Measurements from ENCODE around the gene CYP19A1.

CYP19A1 gene

DNA sequence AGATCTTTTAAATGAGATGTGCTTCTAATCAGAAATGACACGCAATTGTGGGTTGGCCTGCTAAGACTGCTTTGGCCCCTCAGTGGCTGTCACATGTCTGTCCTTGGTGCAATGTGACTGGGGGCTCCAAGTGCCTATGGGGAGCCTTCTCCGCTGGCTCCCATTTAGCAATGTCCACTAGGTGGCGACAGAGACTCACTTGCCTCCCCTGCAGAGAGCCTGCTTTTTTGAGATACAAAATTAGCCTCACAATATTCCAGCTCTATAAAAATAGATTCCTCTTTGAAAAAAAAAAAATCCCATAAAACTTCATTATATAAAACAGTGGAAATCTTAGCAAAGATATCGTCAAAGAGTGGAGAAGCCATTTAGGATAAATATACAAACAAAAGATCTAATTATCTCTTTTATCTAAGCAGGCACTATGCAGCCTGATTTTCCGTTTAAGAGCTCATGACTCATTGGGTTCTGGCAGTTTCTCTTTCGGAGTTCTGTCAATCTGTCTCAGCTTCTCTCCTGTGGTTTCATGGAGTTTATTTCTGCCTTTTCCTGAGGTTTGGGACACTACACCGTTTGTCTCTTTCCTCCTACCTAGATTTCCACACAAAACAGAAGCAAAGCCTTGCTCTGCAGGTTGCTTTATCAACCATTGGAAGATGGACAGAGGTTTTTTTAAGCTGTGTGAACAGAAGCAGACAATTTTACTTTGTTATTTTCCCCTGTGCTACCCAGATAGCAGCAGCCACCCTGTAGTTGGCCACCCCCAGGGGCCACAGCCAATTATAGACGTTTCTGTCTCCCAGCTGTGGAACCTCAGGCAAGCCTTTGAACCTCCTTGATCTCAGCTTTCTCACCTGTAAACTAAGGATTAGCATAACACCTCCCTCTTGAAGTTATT lies 175.3 kb downstream of the CYP19A1 start:
- H3K4me3 ChIP-seq (ENCODE audit: low read depth, low read length), result peak overlapping the region; percentile 47

DNA sequence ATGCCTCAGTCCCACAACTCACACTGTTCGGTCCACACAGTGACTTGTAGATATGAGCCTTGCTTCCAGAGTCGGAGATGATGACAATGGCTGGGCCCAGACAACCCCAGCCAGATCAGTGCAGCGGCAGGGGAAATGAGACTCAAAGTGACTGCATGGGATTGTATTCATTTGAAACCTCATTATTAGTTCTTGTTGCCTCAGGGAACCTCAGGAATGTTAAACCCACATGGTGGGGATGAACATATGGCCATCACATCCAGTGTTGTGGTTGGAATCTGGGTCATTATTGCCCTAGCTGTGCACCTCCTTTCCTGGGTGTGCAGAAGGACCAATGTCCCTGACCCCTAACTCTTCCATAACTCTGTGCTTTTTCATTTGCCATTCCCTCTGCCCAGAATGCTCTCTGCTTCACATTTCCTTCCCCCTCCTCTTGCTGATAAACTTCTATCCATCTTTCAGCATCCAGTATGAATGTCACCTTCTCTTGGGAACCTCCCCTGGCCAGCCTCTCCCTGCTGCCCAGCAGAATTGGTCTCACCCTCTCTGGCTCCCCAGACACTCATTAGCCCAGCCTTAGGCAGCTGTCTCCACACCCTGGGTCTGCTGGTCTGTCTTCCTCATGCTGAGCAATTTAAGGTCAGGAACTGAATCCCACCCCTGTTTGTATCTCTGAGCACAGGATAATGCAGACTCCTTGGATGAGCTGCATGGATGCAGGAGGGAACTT lies 176.7 kb downstream of the CYP19A1 start:
- H3K4me3 ChIP-seq (ENCODE audit: low read depth, low read length), result no peak overlapping the region
- no peak for DNase-seq (ENCODE audit: low read depth)
- TF ChIP-seq, protein P1, sequence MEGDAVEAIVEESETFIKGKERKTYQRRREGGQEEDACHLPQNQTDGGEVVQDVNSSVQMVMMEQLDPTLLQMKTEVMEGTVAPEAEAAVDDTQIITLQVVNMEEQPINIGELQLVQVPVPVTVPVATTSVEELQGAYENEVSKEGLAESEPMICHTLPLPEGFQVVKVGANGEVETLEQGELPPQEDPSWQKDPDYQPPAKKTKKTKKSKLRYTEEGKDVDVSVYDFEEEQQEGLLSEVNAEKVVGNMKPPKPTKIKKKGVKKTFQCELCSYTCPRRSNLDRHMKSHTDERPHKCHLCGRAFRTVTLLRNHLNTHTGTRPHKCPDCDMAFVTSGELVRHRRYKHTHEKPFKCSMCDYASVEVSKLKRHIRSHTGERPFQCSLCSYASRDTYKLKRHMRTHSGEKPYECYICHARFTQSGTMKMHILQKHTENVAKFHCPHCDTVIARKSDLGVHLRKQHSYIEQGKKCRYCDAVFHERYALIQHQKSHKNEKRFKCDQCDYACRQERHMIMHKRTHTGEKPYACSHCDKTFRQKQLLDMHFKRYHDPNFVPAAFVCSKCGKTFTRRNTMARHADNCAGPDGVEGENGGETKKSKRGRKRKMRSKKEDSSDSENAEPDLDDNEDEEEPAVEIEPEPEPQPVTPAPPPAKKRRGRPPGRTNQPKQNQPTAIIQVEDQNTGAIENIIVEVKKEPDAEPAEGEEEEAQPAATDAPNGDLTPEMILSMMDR (conservative IDR thresholded peaks at IDR 0.05; ENCODE audit: low read depth, low read length), result no peak

More for the DNA sequence above, 175.3 kb downstream of the CYP19A1 start:
- DNase-seq (ENCODE audit: low read depth), result peak; percentile 86
- TF ChIP-seq, protein P1 (conservative IDR thresholded peaks at IDR 0.05; ENCODE audit: low read depth, low read length), result peak; percentile 97

DNA sequence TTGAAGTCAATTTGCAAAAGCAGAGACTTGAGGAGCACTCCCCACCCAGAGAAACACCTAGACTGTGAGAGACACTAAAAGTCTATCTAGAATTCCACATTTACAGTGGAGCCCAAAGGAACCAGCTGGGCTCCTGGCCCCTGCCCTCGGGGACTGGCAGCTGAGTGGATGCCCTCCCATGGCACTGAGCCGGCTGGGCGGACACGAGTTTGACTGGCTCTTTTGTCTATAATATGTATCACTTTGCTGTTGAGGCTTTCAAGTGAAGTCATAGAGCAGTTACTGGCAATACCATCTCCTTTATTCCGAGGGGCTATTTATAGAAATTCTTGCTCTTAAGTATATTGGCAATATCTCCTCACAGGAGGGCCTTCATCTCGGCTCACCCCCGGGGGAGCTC lies 177.9 kb downstream of the CYP19A1 start:
- DNase-seq (ENCODE audit: low read depth), result no peak
- TF ChIP-seq, protein P1 (conservative IDR thresholded peaks at IDR 0.05; ENCODE audit: low read depth, low read length), result no peak
- H3K4me3 ChIP-seq (ENCODE audit: low read depth, low read length), result no peak overlapping the region
